RWPE2 (cell line): Measurements from ENCODE around the gene FAR1.

Experiments
- ATAC-seq: fragments of 200-7000 bp; cut with Tn5 transposase; 3 replicates; pipeline ENCODE4 v1.9.1; 2021; ENCODE audit warnings: low read depth
- DNase-seq: peaks from one replicate; pipeline ENCODE4 v3.0.0-alpha.2; 2020; ENCODE audit warnings: low spot score
- H3K27ac ChIP-seq: fragments of 450-650 bp; 2 replicates; pipeline ENCODE4 v1.5.1; 2017; ENCODE audit warnings: mild to moderate bottlenecking; ENCODE audit not compliant: poor library complexity, severe bottlenecking
- H3K27me3 ChIP-seq: fragments of 250-450 bp; sonication (Bioruptor Pico); 2 replicates; pipeline ENCODE4 v1.5.1; 2021; ENCODE audit warnings: mild to moderate bottlenecking, moderate library complexity; ENCODE audit not compliant: insufficient read depth, poor library complexity, severe bottlenecking
- H3K36me3 ChIP-seq: fragments of 250-450 bp; sonication (Bioruptor Pico); 2 replicates; pipeline ENCODE4 v1.5.1; 2020; ENCODE audit warnings: low read depth, mild to moderate bottlenecking, moderate library complexity
- H3K4me1 ChIP-seq: fragments of 250-450 bp; sonication (Bioruptor Pico); 2 replicates; pipeline ENCODE4 v1.5.1; 2021; ENCODE audit warnings: mild to moderate bottlenecking, moderate library complexity; ENCODE audit not compliant: insufficient read depth, poor library complexity, severe bottlenecking
- H3K4me3 ChIP-seq: fragments of 250-450 bp; sonication (Bioruptor Pico); 2 replicates; pipeline ENCODE4 v1.5.1; 2021; ENCODE audit warnings: mild to moderate bottlenecking, moderate library complexity; ENCODE audit not compliant: severe bottlenecking
- H3K9me3 ChIP-seq: fragments of 250-450 bp; sonication (Bioruptor Pico); 2 replicates; pipeline ENCODE4 v1.5.1; 2021; ENCODE audit warnings: mild to moderate bottlenecking, moderate library complexity; ENCODE audit not compliant: severe bottlenecking
- CTCF ChIP-seq: fragments of 450-650 bp; IDR thresholded peaks from one replicate; pipeline ENCODE4 v1.5.1; 2017; ENCODE audit warnings: mild to moderate bottlenecking, moderate library complexity; ENCODE audit not compliant: poor library complexity, severe bottlenecking

FAR1 gene

GRCh38 chr11:13695886-13696285 is 27.4 kb downstream of the FAR1 start:
- no peak for ATAC-seq
- no peak for DNase-seq
- Histone ChIP-seq H3K27ac (no peak overlapping the region), H3K36me3 (peaks cover 65% of the 10 kb centered on the region), H3K4me1 (no peaks in the 10 kb centered on the region), H3K9me3 (no peaks in the 10 kb centered on the region), H3K27me3 (no peaks in the 10 kb centered on the region), H3K4me3 (no peak overlapping the region)
- no peak for TF ChIP-seq CTCF

GRCh38 chr11:13697710-13698109 is 29.2 kb downstream of the FAR1 start:
- H3K9me3 ChIP-seq: no peaks in the 10 kb centered on the region
- peaks cover 83% of the 10 kb centered on the region for H3K36me3 ChIP-seq
- TF ChIP-seq CTCF: no peak
- H3K4me3 ChIP-seq: no peak overlapping the region
- no peak overlapping the region for H3K27ac ChIP-seq
- H3K4me1 ChIP-seq: no peaks in the 10 kb centered on the region
- H3K27me3 ChIP-seq: no peaks in the 10 kb centered on the region
- DNase-seq (no peak), ATAC-seq (no peak)

GRCh38 chr11:13698132-13698531 is 29.7 kb downstream of the FAR1 start:
- no peak for DNase-seq
- Histone ChIP-seq H3K4me3 (no peak overlapping the region), H3K9me3 (no peaks in the 10 kb centered on the region), H3K36me3 (peaks cover 83% of the 10 kb centered on the region), H3K27ac (no peak overlapping the region), H3K27me3 (no peaks in the 10 kb centered on the region), H3K4me1 (no peaks in the 10 kb centered on the region)
- ATAC-seq: no peak
- no peak for TF ChIP-seq CTCF

- H3K4me3 ChIP-seq: no peak overlapping the region
- no peaks in the 10 kb centered on the region for H3K4me1 ChIP-seq
- no peaks in the 10 kb centered on the region for H3K9me3 ChIP-seq
- H3K27me3 ChIP-seq: no peaks in the 10 kb centered on the region
- DNase-seq (no peak), ATAC-seq (no peak)
- TF ChIP-seq CTCF: no peak
- no peak overlapping the region for H3K27ac ChIP-seq
- H3K36me3 ChIP-seq: peaks cover 88% of the 10 kb centered on the region
These were observed 30.6 kb downstream of the FAR1 start for GRCh38 chr11:13699041-13699440.

GRCh38 chr11:13699870-13700269 is 31.4 kb downstream of the FAR1 start:
- Histone ChIP-seq H3K27me3 (no peaks in the 10 kb centered on the region), H3K4me1 (no peaks in the 10 kb centered on the region), H3K36me3 (peaks cover 88% of the 10 kb centered on the region), H3K9me3 (no peaks in the 10 kb centered on the region), H3K27ac (no peak overlapping the region), H3K4me3 (no peak overlapping the region)
- no peak for ATAC-seq
- no peak for TF ChIP-seq CTCF
- DNase-seq: no peak
